Heart left ventricle (tissue), 16 donors: Measurements from ENCODE around the gene ANXA5. TPM values are rescaled to one million over a fixed set of nuclear protein-coding genes. Genes with fewer than 3 reads are reported as not detected.
A peak's percentile ranks its signal among the peaks of the same experiment; 100 is the strongest.

Experiments
- ATAC-seq, 4 donors: fragments of 200-7000 bp; cut with Tn5 transposase; one replicate each; pipeline ENCODE4 v1.9.1; 2020 to 2022; ENCODE audit warnings: moderate library complexity in 4 of 4, mild to moderate bottlenecking in 3 of 4, moderate number of reproducible peaks in 1 of 4
- DNase-seq, 5 donors: peaks; one replicate each; pipeline ENCODE4 v3.0.0-alpha.2; 2020
- H3K27ac ChIP-seq, 12 donors: fragments of 200-600 bp; sonication (generic) in 4 of 12; one replicate each; pipeline versions ENCODE4 v1.5.0 to v1.8.0; 2016 to 2022; ENCODE audit warnings: mild to moderate bottlenecking in 2 of 12
- H3K27me3 ChIP-seq, 9 donors: fragments of 200-600 bp; sonication (generic) in 2 of 9; one replicate each; pipeline versions ENCODE4 v1.5.1 to v1.8.0; 2016 to 2022; ENCODE audit warnings: mild to moderate bottlenecking in 3 of 9
- H3K36me3 ChIP-seq, 9 donors: fragments of 200-600 bp; sonication (generic) in 2 of 9; one replicate each; pipeline versions ENCODE4 v1.5.0 to v1.8.0; 2018 to 2022; ENCODE audit warnings: mild to moderate bottlenecking in 2 of 9
- H3K4me1 ChIP-seq, 12 donors: fragments of 200-600 bp; sonication (generic) in 4 of 12; one replicate each; pipeline versions ENCODE4 v1.5.0 to v1.8.0; 2016 to 2022; ENCODE audit warnings: mild to moderate bottlenecking in 3 of 12
- H3K4me3 ChIP-seq, 12 donors: fragments of 200-600 bp; sonication (generic) in 4 of 12; one replicate each; pipeline versions ENCODE4 v1.5.0 to v1.8.0; 2017 to 2022; ENCODE audit warnings: mild to moderate bottlenecking in 9 of 12, moderate library complexity in 4 of 12
- H3K9me3 ChIP-seq, 12 donors: fragments of 200-600 bp; sonication (generic) in 4 of 12; one replicate each; pipeline versions ENCODE4 v1.5.0 to v1.8.0; 2016 to 2022; ENCODE audit warnings: mild to moderate bottlenecking in 1 of 12
- POLR2A ChIP-seq, 2 donors: fragments of 450-650 bp; IDR thresholded peaks; one replicate each; pipeline ENCODE4 v1.6.1; 2017; ENCODE audit warnings: antibody characterized with exemption in 2 of 2, mild to moderate bottlenecking in 2 of 2, moderate library complexity in 2 of 2
- WGBS, 4 donors: extraction: QIAGEN DNeasy Blood & Tissue Kit in 2 of 4; methylation state at CpG; one replicate each; pipeline versions ENCODE4 v1.1.5 to v1.1.7; 2013 to 2018; 5-methylcytosine and 5-hydroxymethylcytosine counted together
- intact Hi-C, 10 donors: fragments of 100-400 bp; cut with DNase I; formaldehyde crosslinking; loops; one replicate each; pipeline versions ENCODE4 v1.11.1 to v1.14.2; 2022
- polyA plus RNA-seq, 2 donors: library from polyadenylated mRNA; stranded (reverse); fragments of 200-250 nt; gene quantifications; one replicate each; pipeline ENCODE4 v1.2.3, GENCODE V29; 2013
- total RNA-seq, 9 donors: library from RNA; depleted of rRNA in 2 of 9; stranded (reverse); fragments of >200 nt in 2 of 9; fragmentation: NEBNext Ultra II Directional in 3 of 9; extraction: Animal tissue kit (Norgen Biotek cat#: 25700) in 3 of 9; gene quantifications; one replicate each; pipeline versions ENCODE4 v1.1.0 to v1.2.4, GENCODE V29; 2016 to 2023
- TF ChIP-seq, protein P1 (sequence below), 12 donors: fragments of 200-600 bp; sonication (generic) in 4 of 12; IDR thresholded peaks; one replicate each; pipeline versions ENCODE4 v1.5.0 to v1.8.0; 2018 to 2022; ENCODE audit warnings: antibody characterized with exemption in 12 of 12, mild to moderate bottlenecking in 5 of 12
- donor health status: ischemic (EF 13 %, LVEDD 7.1; RV severe dilation, severe dysfunction).
- donor health status: healthy with polysubstance abuse.
- donor health status: DM: no; HTN: yes; CAD: no.
- donor health status: DM: no; HTN: no; CAD: no.
- donor health status: ischemic (EF 25% LVEDD 6.9; RV normal size, moderate dysfunction).
- donor health status: ischemic (EF 25% LVEDD 5.7; RV mildly dilated, moderate dysfunction).
- donor health status: healthy.
- donor health status: DM: yes; HTN: yes; CAD: no.
- donor health status: ischemic (EF 35%, LVEDD 5.7; RV mildly dilated, moderate dysfunction).
- donor health status: nonischemic (EF 11% LVEDD 7.7; RV severe dilation, severe dysfunction).
- donor health status: DM: yes; HTN: yes; CAD: no.
- donor health status: PGD.
- donor health status: ischemic (EF 29% LVEDD 5.4; RV normal size, mild dysfunction).
- donor health status: nonischemic (EF 23%, LVEDD 6.1; RV moderate dilation, normal function).

ANXA5 gene
- total and polyA plus RNA-seq, 11 donors = 104 to 283 (median 168) TPM

DNA sequence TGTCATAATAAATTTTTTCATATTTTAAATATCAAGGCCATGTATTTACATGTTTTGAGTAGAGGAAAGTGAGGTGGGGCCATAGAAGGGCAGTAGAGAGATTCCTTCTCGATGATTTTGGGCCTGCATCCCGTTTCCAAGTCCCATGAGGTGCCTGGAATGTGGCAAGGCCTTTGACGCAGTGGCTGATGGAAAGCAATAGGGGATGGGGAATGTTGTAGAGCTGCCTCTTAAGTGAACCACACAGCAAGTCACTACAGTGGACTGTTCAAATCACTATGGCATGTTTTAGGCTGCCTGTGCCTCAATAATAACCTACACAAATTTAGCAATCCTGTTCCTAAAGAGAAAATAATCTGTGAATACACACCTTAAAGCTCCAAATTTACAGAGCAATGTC is 48.3 kb downstream of the ANXA5 start:
- H3K4me3 ChIP-seq = no peak overlapping the region
- ATAC-seq (peak in 2 of 4 donors; percentile 60 to 74), DNase-seq (peak in 1 of 5 donors; percentile 19)
- H3K9me3 ChIP-seq = no peaks in the 10 kb centered on the region
- H3K36me3 ChIP-seq = no peaks in the 10 kb centered on the region
- TF ChIP-seq, protein P1, sequence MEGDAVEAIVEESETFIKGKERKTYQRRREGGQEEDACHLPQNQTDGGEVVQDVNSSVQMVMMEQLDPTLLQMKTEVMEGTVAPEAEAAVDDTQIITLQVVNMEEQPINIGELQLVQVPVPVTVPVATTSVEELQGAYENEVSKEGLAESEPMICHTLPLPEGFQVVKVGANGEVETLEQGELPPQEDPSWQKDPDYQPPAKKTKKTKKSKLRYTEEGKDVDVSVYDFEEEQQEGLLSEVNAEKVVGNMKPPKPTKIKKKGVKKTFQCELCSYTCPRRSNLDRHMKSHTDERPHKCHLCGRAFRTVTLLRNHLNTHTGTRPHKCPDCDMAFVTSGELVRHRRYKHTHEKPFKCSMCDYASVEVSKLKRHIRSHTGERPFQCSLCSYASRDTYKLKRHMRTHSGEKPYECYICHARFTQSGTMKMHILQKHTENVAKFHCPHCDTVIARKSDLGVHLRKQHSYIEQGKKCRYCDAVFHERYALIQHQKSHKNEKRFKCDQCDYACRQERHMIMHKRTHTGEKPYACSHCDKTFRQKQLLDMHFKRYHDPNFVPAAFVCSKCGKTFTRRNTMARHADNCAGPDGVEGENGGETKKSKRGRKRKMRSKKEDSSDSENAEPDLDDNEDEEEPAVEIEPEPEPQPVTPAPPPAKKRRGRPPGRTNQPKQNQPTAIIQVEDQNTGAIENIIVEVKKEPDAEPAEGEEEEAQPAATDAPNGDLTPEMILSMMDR (IDR thresholded peaks at IDR 0.05) = no peak
- no peak for TF ChIP-seq POLR2A (IDR thresholded peaks at IDR 0.05)
- intact Hi-C loops = no loop called here
- H3K27ac ChIP-seq = no peak overlapping the region
- no peaks in the 10 kb centered on the region for H3K27me3 ChIP-seq
- no peaks in the 10 kb centered on the region for H3K4me1 ChIP-seq
- WGBS, 4 donors = 11 to 23% (median 17%) methylated on average over 3 of the region's 3 CpGs

DNA sequence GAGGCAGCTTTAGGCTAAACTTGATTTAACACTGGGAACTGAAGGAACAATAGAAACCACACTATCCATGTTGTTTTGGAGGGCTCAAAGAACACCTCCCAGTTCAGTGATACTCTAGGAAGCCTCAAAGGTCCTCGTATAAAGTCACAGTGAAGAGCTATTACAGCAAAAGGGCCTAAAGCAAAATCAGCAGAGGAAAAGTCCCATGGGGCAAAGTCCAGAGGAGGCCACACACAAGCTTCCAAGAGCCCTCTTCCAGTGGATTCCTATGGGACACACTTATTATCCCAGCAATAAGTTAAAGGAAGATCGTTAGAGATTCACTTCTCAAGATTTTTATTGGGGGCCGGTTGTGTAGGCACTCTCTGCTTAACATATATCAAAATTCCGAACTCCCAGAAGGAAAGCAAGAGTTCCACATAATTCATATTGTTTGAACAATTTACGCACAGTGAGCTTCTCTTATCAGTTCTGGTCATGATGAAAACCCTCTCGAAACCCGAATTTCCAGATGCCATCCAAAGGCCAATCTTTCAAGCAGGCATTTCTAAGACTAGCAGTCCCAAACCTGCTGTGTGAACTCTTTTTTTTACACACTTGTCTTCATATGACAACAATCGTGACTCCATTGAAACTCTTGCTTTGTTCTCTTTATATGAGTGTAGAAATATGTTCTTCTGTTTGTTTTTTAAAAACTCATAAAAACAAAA is 53.7 kb downstream of the ANXA5 start:
- DNase-seq = no peak
- ATAC-seq = no peak

DNA sequence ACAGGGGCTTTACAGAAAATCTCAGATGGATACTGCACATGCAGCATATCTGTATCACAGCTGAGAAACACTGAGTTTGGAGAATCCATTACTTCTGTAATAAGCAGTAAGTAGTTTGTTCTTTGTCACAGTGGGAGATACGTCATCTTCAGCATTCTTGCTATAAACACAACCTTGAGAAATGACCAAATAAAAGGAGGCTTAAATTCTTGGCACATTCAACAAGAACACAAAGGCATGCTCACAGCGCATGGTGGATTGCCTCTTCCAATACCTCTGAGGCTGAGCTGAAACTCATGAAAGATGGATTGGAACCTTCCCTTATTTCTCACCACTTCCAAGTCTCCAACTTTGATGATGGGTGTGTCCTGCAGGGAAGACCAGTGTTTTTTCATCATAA is 54.5 kb downstream of the ANXA5 start:
- TF ChIP-seq POLR2A (IDR thresholded peaks at IDR 0.05) = no peak
- no peak overlapping the region for H3K4me3 ChIP-seq
- H3K9me3 ChIP-seq = no peaks in the 10 kb centered on the region
- ATAC-seq (no peak), DNase-seq (no peak)
- no peaks in the 10 kb centered on the region for H3K36me3 ChIP-seq
- no peak overlapping the region for H3K27ac ChIP-seq
- no peaks in the 10 kb centered on the region for H3K27me3 ChIP-seq
- intact Hi-C loops = loop anchor here in 1 of 10 donors (5.0 kb wide), 1 partner anchor 155 kb away; no protein-coding TSS in a partner anchor
- WGBS, 4 donors = 84 to 94% (median 87%) methylated on average over 2 of the region's 2 CpGs
- H3K4me1 ChIP-seq = no peaks in the 10 kb centered on the region

More for the DNA sequence above, 53.7 kb downstream of the ANXA5 start:
- intact Hi-C loops = loop anchor here in 1 of 10 donors (5.0 kb wide), 1 partner anchor 156 kb away; no protein-coding TSS in a partner anchor
- Histone ChIP-seq H3K9me3 (no peaks in the 10 kb centered on the region), H3K4me3 (no peak overlapping the region), H3K27me3 (no peaks in the 10 kb centered on the region), H3K27ac (no peak overlapping the region), H3K36me3 (no peaks in the 10 kb centered on the region), H3K4me1 (no peaks in the 10 kb centered on the region)
- WGBS, 4 donors = 86 to 91% (median 89%) methylated on average over 8 of the region's 8 CpGs
- TF ChIP-seq, protein P1 (IDR thresholded peaks at IDR 0.05) = no peak
- no peak for TF ChIP-seq POLR2A (IDR thresholded peaks at IDR 0.05)

DNA sequence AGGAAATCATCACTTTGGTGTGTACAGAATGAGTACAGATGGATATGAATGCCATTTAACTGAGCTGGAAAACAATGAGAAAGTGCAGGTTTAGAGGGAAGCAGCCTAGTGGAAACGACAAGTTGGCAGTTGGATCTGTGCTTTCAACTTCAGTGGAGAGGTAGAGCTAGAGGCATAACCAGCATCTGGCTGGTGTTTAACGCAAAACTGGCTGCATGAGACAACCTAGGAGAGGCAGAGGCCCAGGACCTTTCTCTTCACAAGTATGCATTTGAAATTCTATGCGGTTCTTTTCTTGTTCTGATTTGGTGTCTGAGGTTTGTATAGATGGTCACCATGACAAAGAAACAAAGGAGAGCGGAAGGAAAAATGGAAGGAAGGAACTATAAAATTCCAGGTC is 63.1 kb downstream of the ANXA5 start:
- no peaks in the 10 kb centered on the region for H3K9me3 ChIP-seq
- intact Hi-C loops = no loop called here
- no peak overlapping the region for H3K27ac ChIP-seq
- no peaks in the 10 kb centered on the region for H3K27me3 ChIP-seq
- no peak overlapping the region for H3K4me3 ChIP-seq
- no peak for DNase-seq
- H3K4me1 ChIP-seq = no peaks in the 10 kb centered on the region
- TF ChIP-seq, protein P1 (IDR thresholded peaks at IDR 0.05) = no peak
- no peak for TF ChIP-seq POLR2A (IDR thresholded peaks at IDR 0.05)
- no peaks in the 10 kb centered on the region for H3K36me3 ChIP-seq
- no peak for ATAC-seq
- WGBS, 4 donors = 60 to 75% (median 70%) methylated on average over 4 of the region's 4 CpGs
